HG03378 (cell line): Measurements from ENCODE around the gene PTPRG.
"Not testable (repeated sequence)": the region's sequence is repeated elsewhere in the genome, so short reads cannot be mapped to it uniquely, and the experiment has no call there.

Experiments
- ATAC-seq: cut with Tn5 transposase; IDR thresholded peaks from one replicate; pipeline ENCODE4 v1.9.1; 2021; ENCODE audit warnings: mild to moderate bottlenecking, moderate library complexity; ENCODE audit not compliant: unreplicated experiment

Gene PTPRG

GRCh38 chr3:61816304-61816703, 254.9 kb downstream of the PTPRG start:
- not testable (repeated sequence) for ATAC-seq

GRCh38 chr3:61819861-61820260, 258.5 kb downstream of the PTPRG start:
- ATAC-seq, result no peak

GRCh38 chr3:61820306-61820992, 259.1 kb downstream of the PTPRG start:
- peak; percentile 49 for ATAC-seq

GRCh38 chr3:61821823-61822251, 260.5 kb downstream of the PTPRG start:
- ATAC-seq, result no peak

GRCh38 chr3:61822588-61822987, 261.2 kb downstream of the PTPRG start:
- ATAC-seq, result no peak

- ATAC-seq, result no peak
Observed at GRCh38 chr3:61824553-61825135, 263.3 kb downstream of the PTPRG start.

GRCh38 chr3:61826161-61826560, 264.8 kb downstream of the PTPRG start:
- ATAC-seq, result no peak

GRCh38 chr3:61828184-61828874, 267.0 kb downstream of the PTPRG start:
- no peak for ATAC-seq

GRCh38 chr3:61828880-61829721, 267.7 kb downstream of the PTPRG start:
- ATAC-seq, result no peak

GRCh38 chr3:61829722-61830350, 268.5 kb downstream of the PTPRG start:
- no peak for ATAC-seq

GRCh38 chr3:61831973-61832372, 270.6 kb downstream of the PTPRG start:
- no peak for ATAC-seq

GRCh38 chr3:61832375-61833229, 271.2 kb downstream of the PTPRG start:
- no peak for ATAC-seq

- no peak for ATAC-seq
Observed at GRCh38 chr3:61839256-61839655, 277.9 kb downstream of the PTPRG start.

GRCh38 chr3:61841111-61841845, 279.9 kb downstream of the PTPRG start:
- ATAC-seq, result no peak

- ATAC-seq, result no peak
Observed at GRCh38 chr3:61841988-61842387, 280.6 kb downstream of the PTPRG start.

GRCh38 chr3:61844346-61844745, 283.0 kb downstream of the PTPRG start:
- no peak for ATAC-seq

GRCh38 chr3:61846488-61846887, 285.1 kb downstream of the PTPRG start:
- no peak for ATAC-seq

- no peak for ATAC-seq
Observed at GRCh38 chr3:61847784-61848462, 286.6 kb downstream of the PTPRG start.

GRCh38 chr3:61848885-61849284, 287.5 kb downstream of the PTPRG start:
- no peak for ATAC-seq
